A549 (cell line): ENCODE results near the gene PDIA5. TPM values are rescaled to one million over a fixed set of nuclear protein-coding genes. Genes with fewer than 3 reads are reported as not detected.

Experiments used
- ATAC-seq, 2 experiments: fragments of 200-7000 bp in 1 of 2; fragments of >200 bp in 1 of 2; cut with Nextera tagmentation in 1 of 2; cut with Tn5 transposase in 1 of 2; 3 replicates each; pipeline versions ENCODE4 v1.8.0 to v1.9.1; 2018 to 2020; ENCODE audit warnings: mild to moderate bottlenecking in 1 of 2, moderate library complexity in 1 of 2
- CTCF ChIA-PET: fragments of 300-600 bp; sonication (Branson Sonifier 250); formaldehyde crosslinking; extraction: SDS; loops from one replicate; lab custom pipeline; 2021; ENCODE audit warnings: antibody characterized with exemption, inconsistent platforms; lab: Yijun Ruan, JAX
- POLR2A ChIA-PET: fragments of 350-600 bp; formaldehyde crosslinking; extraction: SDS; loops from one replicate; lab custom pipeline; 2021; ENCODE audit warnings: antibody characterized with exemption, inconsistent platforms; lab: Yijun Ruan, JAX
- DNase-seq, 2 experiments: peaks; one replicate each; pipeline versions ENCODE4 v3.0.0 to v3.0.0-alpha.2; 2011 to 2016; ENCODE audit warnings: low read depth in 1 of 2, low spot score in 1 of 2
- FAIRE-seq: peaks from 2 replicates; lab custom pipeline; 2011; peaks lifted over from hg19 to GRCh38; lab: Jason Lieb, UNC
- H3K27ac ChIP-seq, 2 experiments: fragments of >200 bp; sonication (Bioruptor Twin); formaldehyde crosslinking; 3 replicates each; pipeline ENCODE4 v1.5.1; 2016 to 2017
- H3K4me1 ChIP-seq: fragments of >200 bp; sonication (Bioruptor Twin); formaldehyde crosslinking; 3 replicates; pipeline ENCODE4 v1.6.1; 2016
- H3K4me2 ChIP-seq: fragments of >200 bp; sonication (Bioruptor Twin); formaldehyde crosslinking; 3 replicates; pipeline ENCODE4 v1.6.1; 2016
- H3K4me3 ChIP-seq: fragments of >200 bp; sonication (Bioruptor Twin); formaldehyde crosslinking; 3 replicates; pipeline ENCODE4 v1.5.1; 2016
- H3K9me3 ChIP-seq: fragments of >200 bp; sonication (Bioruptor Twin); formaldehyde crosslinking; 3 replicates; pipeline ENCODE4 v1.6.1; 2016
- CHD2 ChIP-seq: fragments of 150-350 bp; IDR thresholded peaks from 2 replicates; pipeline ENCODE4 v1.6.1; 2014; ENCODE audit warnings: low read length; ENCODE audit not compliant: partially characterized antibody
- CTCF ChIP-seq: fragments of >200 bp; sonication (Bioruptor Twin); formaldehyde crosslinking; IDR thresholded peaks from 3 replicates; pipeline ENCODE4 v1.5.1; 2016
- E2F6 ChIP-seq: IDR thresholded peaks from 2 replicates; pipeline ENCODE4 v1.6.1; 2012; ENCODE audit warnings: low read depth, borderline replicate concordance
- EHF ChIP-seq: fragments of 250-450 bp; sonication (Bioruptor Pico); IDR thresholded peaks from 2 replicates; pipeline ENCODE4 v1.5.0; 2020; ENCODE audit warnings: mild to moderate bottlenecking
- FOSB ChIP-seq: fragments of 250-450 bp; sonication (Bioruptor Pico); IDR thresholded peaks from 2 replicates; pipeline ENCODE4 v1.5.0; 2020; ENCODE audit warnings: mild to moderate bottlenecking, moderate library complexity
- HES2 ChIP-seq: fragments of >200 bp; sonication (Bioruptor Twin); formaldehyde crosslinking; IDR thresholded peaks from 2 replicates; pipeline ENCODE4 v1.6.1; 2016
- HMGXB4 ChIP-seq: fragments of 250-450 bp; sonication (Bioruptor Pico); IDR thresholded peaks from 2 replicates; pipeline ENCODE4 v1.5.0; 2021; ENCODE audit warnings: mild to moderate bottlenecking, moderate library complexity, borderline replicate concordance
- MAFK ChIP-seq: fragments of 450-650 bp; IDR thresholded peaks from 2 replicates; pipeline ENCODE4 v1.6.1; 2014; ENCODE audit not compliant: partially characterized antibody
- MYC ChIP-seq: IDR thresholded peaks from 2 replicates; pipeline ENCODE4 v1.6.1; 2012; ENCODE audit warnings: mild to moderate bottlenecking, inconsistent platforms, low read length, improper control_type of control experiment, borderline replicate concordance
- PBX3 ChIP-seq: IDR thresholded peaks from 2 replicates; pipeline ENCODE4 v1.6.1; 2012
- POLR2AphosphoS2 ChIP-seq: conservative IDR thresholded peaks from 2 replicates; pipeline ENCODE4 v1.6.1; 2012; ENCODE audit warnings: low read length, improper control_type of control experiment, inconsistent platforms
- RAD21 ChIP-seq, 2 experiments: fragments of >200 bp in 1 of 2; sonication (Bioruptor Twin) in 1 of 2; formaldehyde crosslinking in 1 of 2; IDR thresholded peaks in 1 of 2; conservative IDR thresholded peaks in 1 of 2; 2 replicates in 1 of 2; 3 replicates in 1 of 2; pipeline ENCODE4 v1.6.1; 2012 to 2018; ENCODE audit warnings: inconsistent platforms in 1 of 2
- RARB ChIP-seq: fragments of 250-450 bp; sonication (Bioruptor Pico); IDR thresholded peaks from 2 replicates; pipeline ENCODE4 v1.8.0; 2021; ENCODE audit warnings: mild to moderate bottlenecking, moderate library complexity
- RFX5 ChIP-seq: fragments of 450-650 bp; IDR thresholded peaks from 2 replicates; pipeline ENCODE4 v1.7.1; 2014; ENCODE audit warnings: antibody characterized with exemption, mild to moderate bottlenecking, moderate library complexity
- TFCP2L1 ChIP-seq: fragments of 250-450 bp; sonication (Bioruptor Pico); IDR thresholded peaks from 2 replicates; pipeline ENCODE4 v1.5.0; 2021; ENCODE audit warnings: mild to moderate bottlenecking
- WGBS: methylation state at CpG from one replicate; pipeline ENCODE4 v1.1.6; 2017; ENCODE audit errors: missing lambda C conversion rate; 5-methylcytosine and 5-hydroxymethylcytosine counted together
- polyA plus RNA-seq, 4 experiments: library from polyadenylated mRNA; depleted of rRNA in 3 of 4; stranded (reverse); fragments of >200 nt; fragmentation: RNase III in 1 of 4; extraction: RNeasy Plus Mini Kit Qiagen cat#74134 plus additional on column Dnase treatment in 1 of 4; gene quantifications; 2 replicates in 3 of 4; 3 replicates in 1 of 4; pipeline ENCODE4 v1.2.3, GENCODE V29; 2011 to 2017

The PDIA5 gene
- polyA plus RNA-seq, 2 of the 4 experiments (the other 2 are of a cell fraction): 17.5 to 28.1 TPM

- H3K9me3 ChIP-seq: no peaks in the 10 kb centered on the region
- no peak for DNase-seq
- H3K4me2 ChIP-seq: no peak overlapping the region
- TF ChIP-seq EHF (CRISPR knock-in tag): no peak
- no peaks in the 10 kb centered on the region for H3K4me1 ChIP-seq
- no peak for ATAC-seq
- CTCF ChIA-PET: interaction anchor here (0.7 to 1.2 kb wide), 4 partner anchors 25 to 122 kb away, joined by 3 read pairs; no protein-coding TSS in a partner anchor
- no peak for FAIRE-seq
- POLR2A ChIA-PET: no interaction called here
- H3K4me3 ChIP-seq: no peak overlapping the region
- H3K27ac ChIP-seq: no peak overlapping the region
- WGBS: 91% methylated on average over 9 of the region's 9 CpGs
Observed at GRCh38 chr3:123159926-123160635, 93.3 kb downstream of the PDIA5 start.

GRCh38 chr3:123161167-123161566 lies 94.3 kb downstream of the PDIA5 start:
- H3K27ac ChIP-seq: no peak overlapping the region
- H3K9me3 ChIP-seq: no peaks in the 10 kb centered on the region
- TF ChIP-seq POLR2AphosphoS2: no peak
- TF ChIP-seq CHD2: no peak
- TF ChIP-seq HMGXB4 (CRISPR knock-in tag): no peak
- TF ChIP-seq FOSB (CRISPR knock-in tag): no peak
- TF ChIP-seq MYC: no peak
- TF ChIP-seq RAD21 (conservative IDR thresholded peaks at IDR 0.05 in 1 of 2, IDR thresholded peaks at IDR 0.05 in 1 of 2): peak in 1 of 2 experiments; percentile 14; a peak in 1 of 5 replicates
- no peak for TF ChIP-seq RARB
- no peak for TF ChIP-seq E2F6
- peak; percentile 20; the same call in 1 of the 3 replicates for TF ChIP-seq CTCF
- no peak for TF ChIP-seq RFX5
- TF ChIP-seq PBX3: no peak
- no peak for TF ChIP-seq MAFK
- FAIRE-seq (no peak), DNase-seq (peak in 1 of 2 experiments; percentile 14), ATAC-seq (peak; percentile 44; a peak in 4 of 6 replicates)
- POLR2A ChIA-PET: no interaction called here
- 97% methylated on average over 6 of the region's 7 CpGs for WGBS
- no peak overlapping the region for H3K4me2 ChIP-seq
- CTCF ChIA-PET: interaction anchor here (1.1 kb wide), 1 partner anchor 97 kb away, joined by 3 read pairs; no protein-coding TSS in a partner anchor
- H3K4me3 ChIP-seq: no peak overlapping the region
- no peaks in the 10 kb centered on the region for H3K4me1 ChIP-seq

GRCh38 chr3:123163141-123163540 lies 96.3 kb downstream of the PDIA5 start:
- H3K4me1 ChIP-seq: no peaks in the 10 kb centered on the region
- no peaks in the 10 kb centered on the region for H3K9me3 ChIP-seq
- ChIA-PET CTCF (interaction anchor here (1.0 kb wide), 1 partner anchor 20 kb away, joined by 3 read pairs; no protein-coding TSS in a partner anchor), POLR2A (no interaction called here)
- ATAC-seq (no peak), DNase-seq (no peak), FAIRE-seq (no peak)
- no peak overlapping the region for H3K27ac ChIP-seq
- 93% methylated on average over 4 of the region's 4 CpGs for WGBS
- TF ChIP-seq E2F6 (no peak), TFCP2L1 (CRISPR knock-in tag) (no peak), HES2 (no peak)
- no peak overlapping the region for H3K4me2 ChIP-seq
- H3K4me3 ChIP-seq: no peak overlapping the region
